ENCODE data around the gene HELZ.
"Not testable (repeated sequence)": the region's sequence is repeated elsewhere in the genome, so short reads cannot be mapped to it uniquely, and the experiment has no call there.

HELZ gene

DNA sequence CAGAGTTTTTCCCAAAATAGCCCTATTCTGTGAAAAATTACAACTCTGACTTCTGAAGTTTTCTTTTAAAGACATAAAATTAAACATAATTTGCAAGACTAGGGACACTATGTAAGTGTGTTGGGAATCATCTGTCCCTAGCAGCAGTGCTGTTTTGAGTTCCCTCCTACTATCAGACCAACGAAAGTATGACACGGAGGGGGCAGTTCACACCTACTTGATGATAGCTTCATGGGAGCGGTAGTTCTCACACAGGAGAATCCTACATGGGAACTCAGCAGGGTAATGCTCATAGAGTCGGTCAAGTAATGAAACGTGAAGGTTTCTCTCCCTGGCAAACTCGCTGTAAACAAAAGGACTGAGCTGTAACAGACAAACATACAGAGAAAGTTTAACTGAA, 96.6 kb downstream of the HELZ start:
- DNase-seq (ENCODE audit: low read depth in 2 of 3, low spot score in 1 of 3): no peak

DNA sequence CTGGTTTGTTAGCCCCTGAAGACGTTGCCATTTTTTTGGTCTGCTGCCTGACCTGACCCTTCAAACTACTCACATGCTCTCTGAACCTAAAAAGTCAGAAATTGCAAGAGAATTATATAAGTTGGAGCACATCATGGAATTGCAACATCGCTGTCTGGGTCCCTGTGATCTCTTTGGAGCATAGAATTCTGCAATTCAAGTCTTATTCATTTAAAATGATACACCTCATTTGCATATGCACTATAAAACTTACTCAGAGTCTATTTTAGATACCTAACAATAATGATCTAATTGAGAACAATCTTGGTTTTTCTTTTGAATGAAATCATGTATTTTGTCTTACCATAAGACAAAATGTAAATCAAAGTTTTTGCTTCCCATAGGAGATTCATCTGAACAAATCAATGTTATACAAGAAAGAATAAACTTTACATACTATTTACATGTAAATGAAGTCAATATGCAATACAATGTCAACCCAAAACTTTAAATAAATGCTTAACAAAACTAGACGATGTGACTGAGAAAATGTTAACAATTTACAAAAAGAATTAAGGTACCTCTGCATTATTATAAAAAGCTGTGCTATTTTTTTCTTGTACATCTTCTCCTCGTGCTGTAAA, 99.7 kb downstream of the HELZ start:
- no peak for DNase-seq (ENCODE audit: low read depth in 2 of 3, low spot score in 1 of 3)

DNA sequence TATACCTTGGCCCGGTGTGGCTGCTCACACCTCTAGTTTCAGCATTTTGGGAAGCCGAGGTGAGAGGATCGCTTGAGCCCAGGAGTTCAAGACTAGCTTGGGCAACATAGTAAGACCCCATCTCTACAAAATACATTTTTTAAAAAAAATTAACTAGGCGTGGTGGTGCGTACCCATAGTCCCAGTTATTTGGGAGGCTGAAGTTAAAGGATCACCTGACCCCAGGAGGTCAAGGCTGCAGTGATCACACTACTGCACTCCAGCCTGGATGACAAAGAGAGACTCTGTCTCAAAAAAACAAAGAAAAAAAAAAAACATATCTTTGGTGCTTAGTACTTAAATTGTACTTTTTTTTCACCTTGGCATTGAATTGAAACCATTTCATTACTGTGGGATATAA, 101.7 kb downstream of the HELZ start:
- no peak for DNase-seq (ENCODE audit: low read depth in 2 of 3, low spot score in 1 of 3)

DNA sequence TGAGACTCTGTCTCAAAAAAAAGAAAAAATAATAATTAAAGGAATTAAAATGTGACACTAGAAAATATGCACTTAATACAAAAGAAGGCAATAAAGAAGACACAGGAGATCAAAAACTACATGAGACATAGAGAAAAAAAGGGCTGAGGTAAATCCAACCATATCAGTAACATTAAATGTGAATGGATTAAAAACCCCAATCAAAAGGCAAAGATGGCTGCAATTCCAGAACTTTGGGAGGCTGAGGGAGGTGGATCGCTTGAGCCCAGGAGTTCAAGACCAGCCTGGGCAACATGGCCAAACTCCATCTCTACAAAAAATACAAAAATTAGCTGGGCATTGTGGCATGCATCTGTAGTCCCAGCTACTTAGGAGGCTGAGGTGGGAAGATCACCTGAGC, 103.0 kb downstream of the HELZ start:
- DNase-seq (ENCODE audit: low read depth in 2 of 3, low spot score in 1 of 3): not testable (repeated sequence)

DNA sequence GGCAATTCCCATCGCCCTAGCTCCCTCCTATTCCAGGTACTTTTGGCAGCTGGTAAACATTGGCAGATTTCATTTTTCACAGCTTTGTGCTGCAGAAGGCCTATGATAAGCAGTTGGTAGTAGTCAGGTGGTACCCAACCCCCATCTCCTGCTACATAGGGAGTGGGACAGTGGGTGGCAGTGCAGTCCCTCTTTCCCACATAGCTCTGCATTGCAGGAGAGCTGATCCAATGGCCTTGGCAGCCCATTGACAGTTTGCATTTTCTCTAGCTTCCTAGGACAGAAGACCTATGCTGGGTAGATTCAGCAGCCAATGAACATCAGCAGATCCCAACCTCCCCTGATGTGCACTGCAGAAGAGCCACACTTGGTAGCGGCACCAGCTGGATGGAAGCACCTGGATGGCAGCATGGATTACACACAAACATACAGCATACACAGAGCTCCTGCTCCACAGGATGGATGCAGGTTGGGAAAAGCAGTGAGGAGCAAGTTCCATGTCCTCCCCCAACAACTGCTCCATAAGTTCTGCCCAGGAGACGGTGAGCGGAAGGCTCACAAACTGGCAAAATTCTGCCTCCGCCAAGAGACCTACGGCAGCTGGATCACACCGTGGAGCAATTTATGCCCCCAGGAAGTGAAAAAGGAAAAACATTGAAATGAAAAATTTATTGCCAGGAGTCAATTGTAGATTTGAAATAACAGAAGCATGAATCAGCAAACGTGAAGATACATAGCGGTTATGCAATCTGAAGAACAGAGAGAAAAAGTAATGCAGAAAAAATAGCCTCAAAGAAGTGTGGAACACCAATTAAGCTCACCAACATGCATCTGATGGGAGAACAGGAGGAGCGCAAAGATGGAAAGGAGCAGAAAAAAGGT, 105.0 kb downstream of the HELZ start:
- DNase-seq (ENCODE audit: low read depth in 2 of 3, low spot score in 1 of 3): no peak

DNA sequence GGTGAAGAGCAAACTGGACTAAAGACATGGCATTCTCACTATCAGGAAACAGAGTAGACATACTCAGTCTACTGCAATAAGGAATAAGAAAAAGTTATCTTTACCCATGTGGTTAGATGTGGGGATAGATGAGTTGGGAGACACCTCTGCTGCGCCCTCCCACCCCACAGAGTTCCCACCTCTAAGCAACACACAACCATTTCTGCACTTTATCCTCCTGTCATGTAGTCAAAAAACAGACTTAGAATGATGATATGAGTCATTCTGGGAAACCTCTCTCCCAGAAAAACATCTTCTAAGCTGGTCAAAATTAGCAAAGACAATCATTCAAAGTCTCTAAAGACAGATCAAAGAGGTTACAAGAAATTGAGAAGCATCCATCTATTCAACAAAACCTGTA, 105.7 kb downstream of the HELZ start:
- DNase-seq (ENCODE audit: low read depth in 2 of 3, low spot score in 1 of 3): no peak

DNA sequence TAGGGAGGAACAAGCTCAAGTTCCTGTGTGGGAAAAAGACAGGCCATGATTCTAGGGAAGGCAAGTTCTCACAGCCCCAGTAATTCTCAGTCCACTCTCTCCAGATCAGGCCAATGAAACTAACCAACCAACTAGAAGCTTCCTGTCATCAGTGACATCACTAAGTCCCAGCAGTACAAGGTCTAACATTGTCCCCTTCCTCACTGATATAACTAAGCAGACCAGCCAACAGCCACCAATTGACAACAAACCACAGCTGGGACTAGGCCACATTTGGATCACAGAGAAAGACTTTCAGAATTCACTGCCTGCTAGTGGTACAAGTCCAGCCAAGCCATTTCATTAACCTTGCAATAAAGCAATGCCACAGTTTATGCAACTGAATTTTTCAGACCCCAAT, 106.6 kb downstream of the HELZ start:
- DNase-seq (ENCODE audit: low read depth in 2 of 3, low spot score in 1 of 3): no peak

DNA sequence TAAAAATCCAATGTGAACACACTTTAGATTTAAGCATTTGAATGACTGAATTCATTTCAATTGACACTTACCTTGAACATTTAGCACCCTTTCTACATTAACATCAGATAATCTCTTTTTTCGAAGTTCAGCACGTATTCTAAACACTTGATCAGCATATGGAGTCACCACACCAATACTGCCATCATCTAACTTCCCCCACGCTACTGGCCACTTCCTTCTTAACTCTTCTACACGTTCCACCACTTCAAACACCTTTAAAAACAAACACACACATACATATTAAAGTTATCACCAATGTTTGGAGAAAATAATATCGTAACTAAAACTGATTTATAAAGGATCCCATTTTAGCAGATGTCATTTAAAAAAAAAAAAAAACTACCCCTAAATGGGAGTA, 107.1 kb downstream of the HELZ start:
- no peak for DNase-seq (ENCODE audit: low read depth in 2 of 3, low spot score in 1 of 3)

DNA sequence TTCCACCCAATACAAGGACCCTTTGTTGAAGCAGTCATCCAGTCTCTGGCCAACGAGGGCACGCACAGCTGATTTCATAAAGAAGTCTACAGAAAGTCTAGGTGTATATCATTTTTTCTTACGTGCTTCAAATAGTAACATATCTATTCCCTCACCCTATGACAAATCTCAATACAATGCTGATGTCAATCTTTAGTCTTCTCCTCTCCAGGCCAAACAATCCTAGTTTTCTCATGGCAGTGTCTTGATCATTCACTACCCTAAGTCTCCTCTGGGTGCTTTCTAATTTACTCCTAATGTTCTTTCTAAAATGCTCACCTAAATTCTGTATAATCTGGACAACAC, 108.0 kb downstream of the HELZ start:
- DNase-seq (ENCODE audit: low read depth in 2 of 3, low spot score in 1 of 3): no peak

DNA sequence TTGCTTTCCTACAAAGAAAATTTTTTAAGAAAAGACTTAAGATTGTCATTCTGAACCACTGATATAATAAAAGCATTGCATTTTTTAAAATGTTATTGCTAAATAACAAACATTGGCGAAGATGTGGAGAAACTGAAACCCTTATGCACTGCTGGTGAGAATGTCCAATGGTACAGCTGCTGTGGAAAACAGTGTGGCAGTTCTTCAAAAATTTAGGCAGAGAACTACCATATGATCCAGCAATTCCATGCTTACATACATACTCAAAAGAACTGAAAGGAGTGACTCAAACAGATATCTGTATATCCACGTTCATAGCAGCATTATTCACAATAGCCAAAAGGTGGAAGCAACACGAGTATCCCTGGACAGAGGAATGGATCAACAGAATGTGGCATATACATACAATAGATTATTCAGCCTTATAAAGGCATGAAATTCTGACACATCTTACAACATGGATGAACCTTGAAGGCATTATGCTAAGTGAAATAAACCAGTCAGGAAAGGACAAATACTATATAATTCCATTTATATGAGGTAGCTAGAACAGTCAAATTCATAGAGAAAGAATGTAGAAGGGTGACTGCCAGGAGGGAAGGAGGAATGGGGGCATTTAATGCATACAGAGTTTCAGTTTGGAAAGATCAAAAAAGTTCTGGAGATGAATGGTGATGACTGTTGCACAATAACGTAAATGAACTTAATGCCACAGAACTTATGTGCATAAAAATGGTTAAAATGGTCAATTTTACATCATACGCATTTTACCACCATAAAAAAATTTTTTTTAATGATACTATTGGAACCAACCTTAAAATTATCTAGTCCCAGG, 108.6 kb downstream of the HELZ start:
- DNase-seq (ENCODE audit: low read depth in 2 of 3, low spot score in 1 of 3): no peak

DNA sequence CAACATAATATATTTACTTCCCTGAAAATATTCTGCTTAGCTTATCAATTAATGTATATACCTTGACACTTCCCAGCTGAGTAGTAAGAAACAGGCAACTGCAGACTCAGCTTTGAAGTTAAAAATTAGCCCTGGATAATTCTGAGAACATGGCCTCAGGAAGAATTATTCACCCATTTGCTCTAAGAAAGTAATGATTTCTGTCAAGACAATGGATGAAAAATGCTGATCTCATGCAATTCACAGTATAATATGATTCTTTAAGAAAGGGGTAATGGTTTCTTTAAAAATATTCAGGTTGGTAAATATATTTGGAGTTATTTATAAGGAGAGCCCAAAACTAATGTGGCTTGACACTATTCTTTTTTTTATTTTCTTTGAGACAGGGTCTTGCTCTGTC, 111.8 kb downstream of the HELZ start:
- no peak for DNase-seq (ENCODE audit: low read depth in 2 of 3, low spot score in 1 of 3)

DNA sequence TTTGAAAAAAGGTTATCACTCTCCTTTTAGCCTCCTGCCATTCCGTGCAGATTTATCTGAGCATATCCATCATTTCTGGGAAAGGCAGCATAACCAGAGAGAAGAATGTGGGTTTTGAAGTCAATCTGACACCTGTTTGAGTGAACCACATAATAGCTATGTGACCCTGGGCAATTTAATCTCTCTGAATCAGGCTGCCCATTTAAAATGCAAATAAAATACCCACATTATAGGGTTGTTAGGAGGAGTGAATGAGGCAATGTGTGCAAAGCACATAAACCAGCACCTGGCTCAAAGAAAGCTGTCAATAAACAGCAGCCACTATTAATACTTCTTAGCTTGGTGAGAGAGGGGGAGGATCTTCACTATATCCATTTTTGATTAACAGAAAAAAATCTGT, 112.6 kb downstream of the HELZ start:
- no peak for DNase-seq (ENCODE audit: low read depth in 2 of 3, low spot score in 1 of 3)

DNA sequence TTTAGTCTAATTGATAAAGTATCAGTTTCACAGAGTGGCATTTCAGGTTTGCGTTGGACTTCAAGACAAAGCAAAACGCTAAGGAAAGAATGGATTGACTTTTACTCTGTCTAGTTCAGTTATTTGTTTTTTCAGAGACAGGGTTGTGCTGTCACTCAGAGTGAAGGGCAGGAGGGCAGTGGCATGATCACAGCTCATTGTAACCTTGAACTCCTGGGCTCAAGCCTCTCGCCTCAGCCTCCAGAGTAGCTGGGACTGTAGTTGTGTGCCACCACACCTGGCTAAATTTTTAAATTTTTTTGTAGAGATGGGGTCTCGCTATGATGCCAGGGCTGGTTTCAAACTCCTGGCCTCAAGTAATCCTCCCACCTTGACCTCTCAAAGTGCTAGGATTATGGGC, 114.2 kb downstream of the HELZ start:
- DNase-seq (ENCODE audit: low read depth in 2 of 3, low spot score in 1 of 3): no peak

DNA sequence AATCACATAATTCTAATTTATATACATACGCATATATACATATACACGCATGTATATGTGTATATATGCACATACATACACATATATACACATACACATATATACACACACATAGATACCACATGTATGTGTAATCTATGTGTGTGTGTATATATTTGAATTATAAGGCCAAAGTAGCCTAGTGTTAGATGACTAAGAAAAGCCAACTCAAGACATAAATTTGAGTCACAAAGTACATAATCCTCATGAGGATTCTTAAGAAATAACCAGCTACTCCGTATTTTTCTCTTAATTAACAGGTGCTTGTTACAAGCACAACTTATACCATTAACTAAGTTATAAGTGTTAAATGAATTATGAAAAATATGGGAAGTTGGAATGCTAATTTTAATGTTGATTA, 115.7 kb downstream of the HELZ start:
- DNase-seq (ENCODE audit: low read depth in 2 of 3, low spot score in 1 of 3): no peak

DNA sequence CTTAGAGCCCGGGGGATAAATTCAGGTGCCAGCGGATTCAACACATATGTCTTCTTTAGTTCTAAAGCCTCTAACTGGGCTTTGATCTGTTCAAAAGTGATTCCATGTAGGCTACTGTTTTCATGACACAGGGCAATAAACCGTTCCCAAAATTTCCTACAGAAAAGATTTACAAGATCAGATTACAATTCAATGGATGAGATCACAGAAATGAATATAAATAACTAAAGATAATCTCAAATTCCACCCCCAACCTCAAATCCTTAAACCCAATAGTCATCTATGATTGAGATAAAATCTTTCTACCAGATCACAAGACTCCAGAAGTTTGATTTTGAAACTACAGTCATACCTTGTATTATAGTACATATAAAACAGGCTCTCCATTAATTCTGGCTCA, 116.3 kb downstream of the HELZ start:
- DNase-seq (ENCODE audit: low read depth in 2 of 3, low spot score in 1 of 3): no peak

DNA sequence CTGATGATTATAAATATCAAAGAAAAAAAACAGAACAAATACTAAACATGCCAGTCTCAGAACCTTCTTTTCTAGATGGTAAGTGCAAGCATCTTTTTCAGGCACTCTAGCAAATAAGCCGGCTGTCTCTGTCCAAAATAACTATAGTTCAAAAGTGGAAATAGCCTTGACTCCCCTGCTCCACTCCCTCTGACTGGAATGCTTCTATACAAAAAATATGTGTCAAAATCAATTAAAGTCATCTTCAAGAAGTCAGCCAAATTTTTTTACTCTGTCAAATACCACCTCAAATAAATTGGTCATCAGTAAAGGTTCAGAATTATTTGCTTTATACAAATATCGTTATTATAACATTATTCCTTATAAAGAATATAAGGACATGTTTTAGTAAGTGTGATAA, 117.1 kb downstream of the HELZ start:
- no peak for DNase-seq (ENCODE audit: low read depth in 2 of 3, low spot score in 1 of 3)

DNA sequence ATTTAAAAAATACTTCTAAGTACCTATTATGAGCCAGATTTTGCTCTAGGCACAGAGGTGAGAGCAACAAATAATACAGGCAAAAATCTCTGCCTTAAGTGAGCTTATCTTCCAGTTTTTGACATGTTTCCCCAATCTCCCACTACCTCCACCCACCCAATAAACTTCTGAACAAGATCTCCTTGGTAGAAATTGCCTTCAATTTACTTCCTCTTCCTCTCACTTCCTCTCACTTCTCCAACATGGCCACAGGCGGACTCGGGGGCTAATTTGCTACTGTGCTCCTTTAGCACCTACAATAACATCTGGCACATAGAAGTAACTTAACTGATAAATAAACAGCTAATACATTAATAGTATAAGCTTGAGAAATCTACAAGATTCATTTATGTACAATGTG, 118.0 kb downstream of the HELZ start:
- DNase-seq (ENCODE audit: low read depth in 2 of 3, low spot score in 1 of 3): no peak

DNA sequence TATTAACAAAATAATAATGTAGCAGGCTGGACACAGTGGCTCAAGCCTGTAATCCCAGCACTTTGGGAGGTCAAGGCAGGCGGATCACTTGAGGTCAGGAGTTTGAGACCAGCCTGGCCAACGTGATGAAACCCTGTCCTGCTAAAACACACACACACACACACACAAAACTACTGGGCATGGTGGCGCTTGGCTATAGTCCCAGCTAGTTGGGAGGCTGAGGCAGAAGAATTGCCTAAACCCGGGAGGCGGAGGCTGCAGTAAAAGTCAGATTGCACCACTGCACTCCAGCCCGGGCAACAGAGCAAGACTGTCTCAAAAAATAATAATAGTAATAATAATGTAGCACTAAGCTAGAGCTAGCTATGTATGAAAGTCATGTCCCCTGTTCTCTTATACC, 118.5 kb downstream of the HELZ start:
- not testable (repeated sequence) for DNase-seq (ENCODE audit: low read depth in 2 of 3, low spot score in 1 of 3)

DNA sequence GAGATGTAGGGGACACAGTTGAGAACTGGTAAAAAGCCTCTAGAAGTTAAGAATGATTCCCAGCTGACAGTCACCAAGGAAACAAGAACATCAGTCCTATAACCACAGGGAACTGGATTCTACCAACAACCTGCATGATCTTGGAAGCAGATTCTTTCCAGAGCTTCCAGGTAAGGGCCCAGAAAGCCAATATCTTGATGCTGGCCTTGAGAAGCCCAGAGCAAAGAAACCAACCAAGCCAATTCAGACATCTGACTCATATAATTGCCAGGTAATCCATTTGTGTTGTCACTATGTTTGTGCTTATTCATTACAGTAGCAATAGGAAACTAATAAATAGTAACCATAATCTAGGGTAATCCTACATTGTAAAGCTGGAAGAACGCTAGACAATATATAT, 119.1 kb downstream of the HELZ start:
- DNase-seq (ENCODE audit: low read depth in 2 of 3, low spot score in 1 of 3): no peak

DNA sequence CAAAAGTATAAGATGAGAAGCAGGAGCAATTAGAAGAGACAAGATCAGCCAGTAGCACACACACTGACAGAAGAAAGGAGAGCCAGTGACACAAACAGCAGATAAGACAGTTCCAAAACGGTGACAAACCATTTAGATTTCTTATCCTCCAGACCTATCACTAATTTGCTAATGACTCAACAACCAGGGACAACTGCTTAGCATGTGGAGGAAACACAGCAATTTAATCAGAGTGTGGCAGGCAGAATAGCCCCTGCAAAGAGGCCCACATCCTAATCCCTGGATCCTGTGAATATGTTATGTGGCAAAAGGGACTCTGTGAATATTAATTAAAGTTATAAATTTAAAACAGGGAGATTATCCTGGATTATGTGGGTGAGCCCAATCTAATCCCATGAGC, 119.6 kb downstream of the HELZ start:
- no peak for DNase-seq (ENCODE audit: low read depth in 2 of 3, low spot score in 1 of 3)

DNA sequence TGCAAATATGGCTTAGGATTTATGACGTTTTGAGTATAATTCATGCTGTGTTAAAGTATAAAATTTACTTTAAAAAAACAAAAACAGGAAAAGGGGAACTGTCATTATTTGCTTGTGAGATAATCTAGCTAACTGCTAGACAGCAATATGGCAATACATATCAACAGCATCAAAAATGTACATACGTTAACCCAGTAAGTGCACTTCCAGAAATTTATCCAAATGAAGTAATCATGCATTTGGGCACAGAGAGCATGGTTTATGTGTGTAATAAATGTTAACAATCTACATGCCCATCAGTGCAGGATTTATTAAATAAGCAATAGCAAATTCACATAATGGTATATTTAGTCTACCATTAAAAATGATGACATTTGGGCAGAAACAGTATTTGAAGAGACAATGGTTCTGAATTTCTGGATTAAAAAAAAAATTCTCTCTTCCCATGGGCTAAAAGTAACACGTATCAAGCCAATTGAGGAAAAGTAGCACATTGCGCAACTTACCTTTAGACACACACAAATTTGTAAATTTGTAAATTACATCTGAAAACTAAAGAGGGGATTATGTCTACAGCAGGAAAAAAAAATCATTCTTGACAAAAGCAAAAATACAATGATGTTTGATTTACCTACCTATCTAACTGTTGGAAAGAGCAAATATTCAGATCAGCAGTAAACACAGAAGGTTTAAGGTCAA, 120.4 kb downstream of the HELZ start:
- DNase-seq (ENCODE audit: low read depth in 2 of 3, low spot score in 1 of 3): no peak

DNA sequence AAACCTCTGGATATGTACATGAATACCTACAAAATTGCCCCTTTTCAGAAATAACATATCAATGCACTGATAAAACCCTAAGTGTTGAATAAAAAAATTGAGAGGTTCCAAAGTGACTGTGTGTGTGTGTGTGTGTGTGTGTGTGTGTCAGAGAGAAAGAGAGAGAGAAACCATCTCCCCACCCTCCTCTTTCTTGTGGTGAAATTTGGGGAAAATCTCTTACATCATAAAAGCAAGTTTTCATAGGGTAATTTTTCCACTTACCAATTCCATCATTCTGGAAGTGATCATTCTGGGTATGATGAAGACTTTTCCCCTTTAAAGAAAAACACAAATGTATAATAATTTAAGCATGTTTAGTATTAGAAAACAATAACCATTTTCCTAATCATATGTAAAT, 121.3 kb downstream of the HELZ start:
- no peak for DNase-seq (ENCODE audit: low read depth in 2 of 3, low spot score in 1 of 3)

Data from stimulated activated CD4-positive, alpha-beta T cell treated with anti-CD3 and anti-CD28 coated beads, Interleukin-12 subunit alpha, Interleukin-12 subunit beta, amount 100 ng/mL, for 48 hours (primary cell).